ENCODE data around the gene RHBDF2. TPM values are rescaled to one million over a fixed set of nuclear protein-coding genes. Genes with fewer than 3 reads are reported as not detected.

The RHBDF2 gene
- total RNA-seq, 1 experiment from 2014 or later: 19.7 TPM

DNA sequence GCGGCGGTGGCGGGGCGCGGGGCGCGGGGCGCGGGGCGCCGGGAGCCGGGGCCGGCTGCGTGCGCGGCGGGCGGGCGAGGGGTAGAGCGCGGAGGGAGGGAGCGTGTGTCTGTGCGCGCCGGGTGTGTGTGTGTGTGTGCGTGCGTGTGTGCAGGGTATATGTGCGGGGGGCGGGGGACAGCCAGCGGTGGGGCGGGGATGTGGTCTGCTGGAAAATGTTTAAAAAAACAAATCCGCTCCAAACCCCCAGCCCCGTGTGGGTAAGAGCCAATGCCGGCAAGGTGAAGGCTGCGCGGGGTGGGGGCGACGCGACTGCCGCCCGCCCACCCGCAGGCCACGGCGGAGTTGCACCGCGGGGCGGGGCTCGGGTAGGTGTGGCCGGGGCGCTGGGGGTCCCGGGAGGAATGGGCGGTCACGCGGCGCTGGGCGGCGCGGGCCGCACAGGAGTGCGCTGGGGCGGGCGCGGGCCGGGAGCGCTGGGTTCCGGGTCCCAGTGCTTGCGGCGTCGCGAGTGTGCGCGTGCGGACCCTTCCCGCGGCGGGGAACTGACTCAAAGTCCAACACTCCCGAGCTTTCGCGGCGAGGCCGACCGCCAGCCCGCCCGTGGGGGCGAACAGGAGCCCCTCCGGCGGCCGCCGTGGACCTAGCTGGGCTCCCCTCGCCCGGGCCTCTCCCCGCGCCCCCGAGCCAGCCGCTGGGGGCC is 36.5 kb upstream of the RHBDF2 start, which contains the start of gene CYGB:
TSS of gene CYGB (minus strand) at position 132 of the 703 bp plus-strand sequence. CDS start 167 bp downstream, outside the sequence.
- H3K27ac Mint-ChIP-seq: peak within 1 kb of the TSS in 1 of 3 experiments; percentile 74; a peak in 1 of 7 replicates
- no peak within 1 kb of the TSS for H3T11ph ChIP-seq (ENCODE audit: low read length)
- no peak within 1 kb of the TSS for H3K18ac ChIP-seq (ENCODE audit: insufficient read length, low read depth, low read length)
- no peaks in the 10 kb centered on the region for H3K36me3 Mint-ChIP-seq (ENCODE audit: insufficient read depth in 1 of 3, low read depth in 3 of 3)
- H3K23me2 ChIP-seq (ENCODE audit: insufficient read length, low read depth, low read length, poor library complexity, severe bottlenecking): peaks cover 11% of the 10 kb centered on the region
- H3K4me2 ChIP-seq (ENCODE audit: insufficient read depth, insufficient read length, low read length): peak within 1 kb of the TSS; percentile 70
- no peak within 1 kb of the TSS for H3K23ac ChIP-seq (ENCODE audit: insufficient read length, low read depth, low read length)
- peaks cover 68% of the 10 kb centered on the region for H3K27me3 Mint-ChIP-seq (ENCODE audit: low read depth)
- peaks cover 20 to 38% of the 10 kb centered on the region in 2 experiments for H3K4me1 Mint-ChIP-seq
- H2BK15ac ChIP-seq (ENCODE audit: low read depth, low read length): no peak within 1 kb of the TSS
- no peak within 1 kb of the TSS for H2AFZ ChIP-seq (ENCODE audit: low read length)
- H2BK5ac ChIP-seq (ENCODE audit: insufficient read length, low read length): no peak within 1 kb of the TSS
- no peaks in the 10 kb centered on the region for H3K79me1 ChIP-seq (ENCODE audit: insufficient read depth, low read depth, low read length, poor library complexity, severe bottlenecking)
- H4K20me1 ChIP-seq (ENCODE audit: control insufficient read depth, insufficient read depth, insufficient read length): peaks cover 4% of the 10 kb centered on the region
- H4K91ac ChIP-seq (ENCODE audit: insufficient read length, low read depth, low read length): no peak within 1 kb of the TSS
- peaks cover 20% of the 10 kb centered on the region; the same call in 1 of the 2 replicates for H3K27me3 ChIP-seq (ENCODE audit: insufficient read depth, low read length)
- H3K14ac ChIP-seq (ENCODE audit: insufficient read depth, low read length): peak within 1 kb of the TSS; percentile 53; the same call in 1 of the 2 replicates
- no peak within 1 kb of the TSS for H2BK120ac ChIP-seq (ENCODE audit: low read depth, low read length, poor library complexity, severe bottlenecking)
- WGBS (ENCODE audit: extremely low coverage, insufficient read length, low lambda C conversion rate): no CpG with 5 or more reads among the region's 95 CpGs
- no peak within 1 kb of the TSS for H3K9ac ChIP-seq (ENCODE audit: extremely low read depth, insufficient read length, low read length)
- H3K9me3 ChIP-seq (ENCODE audit: control insufficient read depth, low read depth, low read length): no peaks in the 10 kb centered on the region
- no peak within 1 kb of the TSS for H2AK5ac ChIP-seq (ENCODE audit: insufficient read length, low read length)
- H2BK12ac ChIP-seq (ENCODE audit: insufficient read length, low read depth, low read length): no peak within 1 kb of the TSS
- H3K79me2 ChIP-seq (ENCODE audit: insufficient read depth, low read length): no peaks in the 10 kb centered on the region
- H3K4me3 Mint-ChIP-seq: peak within 1 kb of the TSS; percentile 67 to 79
- no peak within 1 kb of the TSS for H3K27ac ChIP-seq (ENCODE audit: insufficient read length, low read depth, low read length)
- H3K4ac ChIP-seq (ENCODE audit: low read depth, low read length): no peak within 1 kb of the TSS
- no peak within 1 kb of the TSS for H4K8ac ChIP-seq (replicated peaks; ENCODE audit: insufficient read length, low read depth, low read length)
- no peak within 1 kb of the TSS for H3K56ac ChIP-seq (ENCODE audit: insufficient read length, low read depth, low read length)
- TF ChIP-seq, protein P1, sequence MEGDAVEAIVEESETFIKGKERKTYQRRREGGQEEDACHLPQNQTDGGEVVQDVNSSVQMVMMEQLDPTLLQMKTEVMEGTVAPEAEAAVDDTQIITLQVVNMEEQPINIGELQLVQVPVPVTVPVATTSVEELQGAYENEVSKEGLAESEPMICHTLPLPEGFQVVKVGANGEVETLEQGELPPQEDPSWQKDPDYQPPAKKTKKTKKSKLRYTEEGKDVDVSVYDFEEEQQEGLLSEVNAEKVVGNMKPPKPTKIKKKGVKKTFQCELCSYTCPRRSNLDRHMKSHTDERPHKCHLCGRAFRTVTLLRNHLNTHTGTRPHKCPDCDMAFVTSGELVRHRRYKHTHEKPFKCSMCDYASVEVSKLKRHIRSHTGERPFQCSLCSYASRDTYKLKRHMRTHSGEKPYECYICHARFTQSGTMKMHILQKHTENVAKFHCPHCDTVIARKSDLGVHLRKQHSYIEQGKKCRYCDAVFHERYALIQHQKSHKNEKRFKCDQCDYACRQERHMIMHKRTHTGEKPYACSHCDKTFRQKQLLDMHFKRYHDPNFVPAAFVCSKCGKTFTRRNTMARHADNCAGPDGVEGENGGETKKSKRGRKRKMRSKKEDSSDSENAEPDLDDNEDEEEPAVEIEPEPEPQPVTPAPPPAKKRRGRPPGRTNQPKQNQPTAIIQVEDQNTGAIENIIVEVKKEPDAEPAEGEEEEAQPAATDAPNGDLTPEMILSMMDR (conservative IDR thresholded peaks at IDR 0.05): no peak
- DNase-seq: no peak
- H3K4me1 ChIP-seq (ENCODE audit: insufficient read depth, low read length): peaks cover 2% of the 10 kb centered on the region; the same call in 1 of the 2 replicates
- H4K5ac ChIP-seq (ENCODE audit: insufficient read length, low read depth, low read length): no peak within 1 kb of the TSS
- no peaks in the 10 kb centered on the region for H3K9me3 Mint-ChIP-seq
- H2BK20ac ChIP-seq (ENCODE audit: low read depth, low read length, poor library complexity, severe bottlenecking): no peak within 1 kb of the TSS

Measured in H9 (cell line).